OCI-LY3 (cell line): ENCODE data around the gene HPD.
"Not testable (repeated sequence)": the region's sequence is repeated elsewhere in the genome, so short reads cannot be mapped to it uniquely, and the experiment has no call there.

ENCODE experiments used
- H2AFZ ChIP-seq: fragments of 200-600, 300-600 bp; shearing (Covaris generic); 2 replicates; pipeline ENCODE4 v1.6.0; 2014; ENCODE audit warnings: antibody characterized with exemption, low read depth, low read length
- H3K27ac ChIP-seq: fragments of 200-600, 300-600 bp; sonication (generic); 2 replicates; pipeline ENCODE4 v1.5.1; 2014; ENCODE audit warnings: mild to moderate bottlenecking, low read length, moderate library complexity, mixed read lengths
- H3K27me3 ChIP-seq: fragments of 200-600, 300-600 bp; sonication (generic); 2 replicates; pipeline ENCODE4 v1.6.1; 2014; ENCODE audit warnings: low read depth, low read length, mixed read lengths
- H3K36me3 ChIP-seq: fragments of 200-600, 300-600 bp; sonication (generic); replicated peaks from 2 replicates; pipeline ENCODE3; 2014; ENCODE audit warnings: low read depth, low read length, mixed read lengths
- H3K4me1 ChIP-seq: fragments of 300-600, 200-600 bp; sonication (generic); 2 replicates; pipeline ENCODE4 v1.6.1; 2014; ENCODE audit warnings: low read length, mixed read lengths
- H3K4me2 ChIP-seq: fragments of 200-600, 300-600 bp; sonication (generic); 2 replicates; pipeline ENCODE4 v1.6.1; 2014; ENCODE audit warnings: low read length, mixed read lengths
- H3K4me3 ChIP-seq: fragments of 300-600, 200-600 bp; sonication (generic); 2 replicates; pipeline ENCODE4 v1.5.1; 2014; ENCODE audit warnings: antibody characterized with exemption, mild to moderate bottlenecking, low read length, moderate library complexity
- H3K79me2 ChIP-seq: fragments of 300-600, 200-600 bp; shearing (Covaris generic); 2 replicates; pipeline ENCODE4 v1.6.1; 2014; ENCODE audit warnings: mild to moderate bottlenecking, low read length, mixed read lengths
- H3K9ac ChIP-seq: fragments of 300-600, 200-600 bp; shearing (Covaris generic); 2 replicates; pipeline ENCODE4 v1.6.0; 2014; ENCODE audit warnings: mild to moderate bottlenecking, low read length, moderate library complexity
- H3K9me3 ChIP-seq: fragments of 200-600, 300-600 bp; shearing (Covaris generic); 2 replicates; pipeline ENCODE4 v1.6.1; 2014; ENCODE audit warnings: low read length, mixed read lengths; ENCODE audit not compliant: insufficient read depth
- H4K20me1 ChIP-seq: fragments of 200-600, 300-600 bp; sonication (generic); 2 replicates; pipeline ENCODE4 v1.6.1; 2016; ENCODE audit warnings: low read length, mixed read lengths; ENCODE audit not compliant: insufficient read depth
- CTCF ChIP-seq: fragments of 200-600, 300-600 bp; sonication (generic); IDR thresholded peaks from 2 replicates; pipeline ENCODE4 v1.5.1; 2014; ENCODE audit warnings: antibody characterized with exemption, low read length, low read depth
- EZH2phosphoT487 ChIP-seq: fragments of 200-600 bp; shearing (Covaris generic); IDR thresholded peaks from 2 replicates; pipeline ENCODE4 v1.6.1; 2018; ENCODE audit warnings: antibody characterized with exemption, mixed run types, low read depth

HPD gene

GRCh38 chr12:121857322-121858246 is 1.1 kb downstream of the HPD start:
- Histone ChIP-seq H3K9ac (no peak overlapping the region), H3K4me1 (peaks cover 31% of the 10 kb centered on the region), H3K4me3 (no peak overlapping the region), H4K20me1 (no peaks in the 10 kb centered on the region), H3K79me2 (no peaks in the 10 kb centered on the region), H3K27me3 (peaks cover 18% of the 10 kb centered on the region), H3K36me3 (no peaks in the 10 kb centered on the region), H3K9me3 (no peaks in the 10 kb centered on the region), H2AFZ (no peak overlapping the region), H3K27ac (no peak overlapping the region), H3K4me2 (no peak overlapping the region)
- TF ChIP-seq CTCF (no peak), EZH2phosphoT487 (no peak)

GRCh38 chr12:121852392-121852791 is 6.3 kb downstream of the HPD start:
- not testable (repeated sequence) for H3K79me2 ChIP-seq, H3K9ac ChIP-seq, H4K20me1 ChIP-seq, H3K9me3 ChIP-seq, H3K4me3 ChIP-seq, H2AFZ ChIP-seq, H3K4me2 ChIP-seq, H3K27ac ChIP-seq, H3K36me3 ChIP-seq
- Histone ChIP-seq H3K4me1 (peaks cover 34% of the 10 kb centered on the region), H3K27me3 (peaks cover 18% of the 10 kb centered on the region)

GRCh38 chr12:121849665-121850064 is 9.0 kb downstream of the HPD start:
- H3K9me3 ChIP-seq, result no peaks in the 10 kb centered on the region
- no peaks in the 10 kb centered on the region for H4K20me1 ChIP-seq
- H3K4me3 ChIP-seq, result peak overlapping the region; percentile 24
- H3K4me2 ChIP-seq, result peak overlapping the region; percentile 64
- peaks cover 5% of the 10 kb centered on the region for H3K27me3 ChIP-seq
- H3K9ac ChIP-seq, result no peak overlapping the region; the same call in 1 of the 2 replicates
- H3K4me1 ChIP-seq, result peaks cover 19% of the 10 kb centered on the region
- no peaks in the 10 kb centered on the region for H3K79me2 ChIP-seq
- TF ChIP-seq CTCF, result no peak
- TF ChIP-seq EZH2phosphoT487, result no peak
- no peaks in the 10 kb centered on the region for H3K36me3 ChIP-seq
- H2AFZ ChIP-seq, result peak overlapping the region; percentile 13; the same call in 1 of the 2 replicates
- H3K27ac ChIP-seq, result no peak overlapping the region

GRCh38 chr12:121849211-121849610 is 9.4 kb downstream of the HPD start:
- no peak overlapping the region for H3K4me3 ChIP-seq

More at GRCh38 chr12:121849211-121849610, 9.4 kb downstream of the HPD start:
- no peaks in the 10 kb centered on the region for H4K20me1 ChIP-seq
- peaks cover 19% of the 10 kb centered on the region for H3K4me1 ChIP-seq
- no peaks in the 10 kb centered on the region for H3K9me3 ChIP-seq
- no peak for TF ChIP-seq EZH2phosphoT487
- no peak for TF ChIP-seq CTCF
- 0 out of 2 replicates have a peak, but pooled peaks cover under 1% of the 10 kb centered on the region for H3K27me3 ChIP-seq
- no peaks in the 10 kb centered on the region for H3K36me3 ChIP-seq
- no peak overlapping the region; the same call in 1 of the 2 replicates for H3K9ac ChIP-seq
- H3K4me2 ChIP-seq, result peak overlapping the region; percentile 64
- no peaks in the 10 kb centered on the region for H3K79me2 ChIP-seq
- no peak overlapping the region; the same call in 1 of the 2 replicates for H2AFZ ChIP-seq
- no peak overlapping the region for H3K27ac ChIP-seq
